ENCODE results near the gene PCGF3.
"Not testable (repeated sequence)": the region's sequence is repeated elsewhere in the genome, so short reads cannot be mapped to it uniquely, and the experiment has no call there.

PCGF3 gene

DNA sequence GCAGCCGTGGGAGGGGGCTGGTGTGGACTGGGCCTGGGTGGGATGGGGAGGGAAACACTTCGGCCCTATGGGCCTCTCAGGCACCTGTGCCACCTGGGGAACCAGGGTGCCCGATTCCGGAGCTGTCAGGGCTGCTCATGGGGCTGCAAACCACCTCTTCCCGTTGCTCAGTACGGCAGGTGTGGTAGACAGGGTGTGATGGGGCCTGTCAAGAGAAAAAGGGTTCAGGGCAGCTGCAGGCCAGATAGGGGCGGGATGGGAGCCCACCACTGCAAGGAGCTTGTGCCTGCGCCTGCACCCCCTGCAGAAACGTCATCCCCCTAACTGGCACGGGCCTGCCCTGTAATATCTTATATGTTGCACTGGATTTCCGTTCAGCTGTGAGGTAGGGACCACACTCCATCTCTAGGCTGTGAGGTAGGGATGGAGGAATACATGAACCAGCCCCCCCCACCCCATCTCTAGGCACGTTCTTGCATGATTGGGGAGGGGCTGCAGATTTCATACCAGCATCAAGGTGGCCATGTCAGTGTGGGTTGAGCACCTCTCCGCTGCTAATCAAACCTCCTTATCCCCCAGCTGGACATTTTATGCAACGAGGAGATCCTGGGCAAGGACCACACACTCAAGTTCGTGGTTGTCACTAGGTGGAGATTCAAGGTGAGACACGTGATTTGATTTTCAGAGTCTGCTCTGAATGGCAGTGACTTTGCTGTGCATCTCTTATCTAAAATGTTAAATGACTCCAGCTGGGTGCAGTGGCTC is 59.0 kb downstream of the PCGF3 start:
- ATAC-seq: no peak

GRCh38 chr4:766152-766515 is 60.5 kb downstream of the PCGF3 start:
- no peak for DNase-seq
- ATAC-seq: no peak

More for the DNA sequence above, 59.0 kb downstream of the PCGF3 start:
- DNase-seq: no peak

- no peak for ATAC-seq
Observed at GRCh38 chr4:766559-767283, 61.1 kb downstream of the PCGF3 start.

DNA sequence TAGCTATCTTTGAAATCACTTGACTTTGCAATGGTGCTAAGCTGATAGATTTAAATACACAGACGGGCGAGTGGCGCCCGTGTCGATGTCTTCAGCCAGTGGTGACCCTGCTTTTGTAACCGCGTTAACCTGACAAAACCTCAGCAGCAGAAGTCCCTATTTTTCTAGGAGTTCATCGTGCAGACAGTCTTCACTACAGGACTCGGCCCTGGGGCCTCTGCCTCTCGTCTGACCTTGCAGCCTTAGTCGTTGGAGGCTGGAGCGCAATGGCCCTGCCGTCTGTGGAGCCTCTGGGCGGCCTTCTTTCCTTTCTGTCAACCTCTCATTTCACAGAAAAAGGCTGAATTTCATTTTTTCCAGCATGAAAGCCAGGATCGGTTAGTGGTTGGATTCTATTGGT is 62.4 kb downstream of the PCGF3 start:
- DNase-seq (no peak), ATAC-seq (no peak)

More at GRCh38 chr4:766559-767283, 61.1 kb downstream of the PCGF3 start:
- no peak for DNase-seq

- no peak for DNase-seq
Observed at GRCh38 chr4:768995-769394, 63.4 kb downstream of the PCGF3 start.

DNA sequence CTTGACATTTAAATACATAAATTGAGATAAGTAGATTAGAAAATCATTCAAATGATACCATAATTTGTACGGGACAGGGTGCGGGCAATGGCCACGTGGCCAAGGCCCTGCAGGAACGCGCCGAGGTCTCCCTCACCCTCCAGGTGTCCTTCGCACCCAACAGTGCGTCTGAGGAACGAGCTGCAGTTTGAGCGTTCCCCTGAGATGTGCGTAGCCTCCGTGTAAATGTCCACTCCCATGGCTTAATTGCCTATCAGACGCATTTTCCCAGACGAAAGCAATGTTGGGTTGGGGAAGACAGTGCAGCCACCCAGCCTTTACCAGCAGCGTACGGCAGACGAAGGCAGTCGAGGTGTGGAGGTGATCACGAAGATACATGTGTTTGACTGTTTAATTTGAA is 63.9 kb downstream of the PCGF3 start:
- DNase-seq (no peak), ATAC-seq (no peak)

More at GRCh38 chr4:768995-769394, 63.4 kb downstream of the PCGF3 start:
- no peak for ATAC-seq

DNA sequence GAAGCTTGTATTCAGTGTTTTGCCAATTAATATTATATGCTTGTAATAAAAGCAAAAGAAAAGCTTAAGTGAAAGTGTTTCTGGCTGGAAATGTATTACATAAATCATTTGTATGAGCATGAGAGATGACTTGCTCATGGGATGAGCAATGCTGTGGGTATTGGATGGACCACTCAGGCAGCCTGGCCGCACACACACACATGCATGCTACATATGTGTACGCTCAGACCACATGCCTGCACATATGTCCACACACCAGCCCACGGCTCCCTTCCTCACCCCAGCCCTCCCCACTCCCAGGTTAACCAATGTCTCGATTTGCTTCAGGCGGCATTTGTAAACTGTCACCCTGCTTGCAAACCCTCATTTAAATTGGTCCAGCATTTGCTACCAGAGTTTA is 64.4 kb downstream of the PCGF3 start:
- no peak for ATAC-seq

DNA sequence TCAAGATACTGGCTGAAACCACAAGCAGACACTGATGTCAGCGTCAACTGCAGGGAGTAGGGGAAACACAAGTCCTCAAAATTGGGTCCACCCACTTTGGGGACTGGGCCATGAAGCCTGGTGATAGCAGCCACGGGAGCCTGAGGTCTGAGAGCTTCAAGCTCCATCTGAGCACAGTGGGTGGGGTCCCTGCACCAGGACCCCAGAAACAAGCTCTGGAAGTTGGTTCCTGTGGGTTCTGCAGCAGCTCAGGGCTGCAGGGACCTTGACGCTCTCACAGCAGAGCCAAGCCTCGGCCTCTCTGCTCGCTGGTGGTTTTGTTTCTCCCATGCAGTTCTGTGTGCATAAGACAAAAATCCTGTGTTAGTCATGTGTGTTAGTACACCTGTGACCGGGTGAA is 65.8 kb downstream of the PCGF3 start:
- ATAC-seq: no peak

More for the DNA sequence above, 64.4 kb downstream of the PCGF3 start:
- DNase-seq: no peak

GRCh38 chr4:772118-772517 is 66.5 kb downstream of the PCGF3 start:
- no peak for DNase-seq
- no peak for ATAC-seq

More for the DNA sequence above, 65.8 kb downstream of the PCGF3 start:
- DNase-seq: no peak

- no peak for DNase-seq
- ATAC-seq: no peak
Observed at GRCh38 chr4:772776-773175, 67.1 kb downstream of the PCGF3 start.

- ATAC-seq: no peak
Observed at GRCh38 chr4:773214-773613, 67.6 kb downstream of the PCGF3 start.

GRCh38 chr4:774419-775092 is 68.9 kb downstream of the PCGF3 start:
- peak; percentile 30 for ATAC-seq
- not testable (repeated sequence) for DNase-seq

More at GRCh38 chr4:773214-773613, 67.6 kb downstream of the PCGF3 start:
- no peak for DNase-seq

- not testable (repeated sequence) for ATAC-seq, DNase-seq
Observed at GRCh38 chr4:775485-775884, 69.9 kb downstream of the PCGF3 start.

- ATAC-seq (no peak), DNase-seq (no peak)
Observed at GRCh38 chr4:776743-777441, 71.3 kb downstream of the PCGF3 start.

DNA sequence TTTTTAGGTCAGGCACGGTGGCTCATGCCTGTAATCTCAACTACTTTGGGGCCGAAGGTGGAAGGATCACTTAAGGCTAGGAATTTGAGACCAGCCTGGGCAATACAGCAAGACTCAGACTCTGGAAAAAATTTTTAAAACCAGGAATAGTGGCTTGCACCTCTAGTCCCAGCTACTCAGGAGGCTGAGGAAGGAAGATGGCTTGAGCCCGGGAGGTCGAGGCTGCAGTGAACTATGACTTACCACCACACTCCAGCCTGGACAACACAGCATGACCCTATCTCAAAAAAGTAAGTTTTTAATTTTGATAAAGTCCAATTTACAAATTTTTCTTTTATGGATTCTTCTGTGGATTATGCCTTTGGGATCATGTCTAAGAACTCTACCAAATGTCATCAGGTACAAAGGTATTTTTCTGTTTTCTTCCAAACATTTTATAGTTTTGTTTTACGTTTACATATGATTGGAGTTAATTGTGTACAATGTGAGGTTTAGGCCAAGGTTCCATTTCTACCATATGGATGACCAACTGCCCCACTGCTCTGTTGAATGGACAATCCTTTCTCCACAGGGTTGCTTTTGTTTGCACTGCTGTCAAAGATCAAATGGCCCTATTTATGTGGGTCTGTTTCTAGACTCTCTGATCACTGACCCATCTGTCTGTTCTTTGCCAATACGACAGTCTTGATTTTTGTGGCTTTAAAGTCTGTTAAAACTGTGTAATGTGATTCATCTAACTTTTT is 72.1 kb downstream of the PCGF3 start:
- no peak for DNase-seq
- no peak for ATAC-seq

DNA sequence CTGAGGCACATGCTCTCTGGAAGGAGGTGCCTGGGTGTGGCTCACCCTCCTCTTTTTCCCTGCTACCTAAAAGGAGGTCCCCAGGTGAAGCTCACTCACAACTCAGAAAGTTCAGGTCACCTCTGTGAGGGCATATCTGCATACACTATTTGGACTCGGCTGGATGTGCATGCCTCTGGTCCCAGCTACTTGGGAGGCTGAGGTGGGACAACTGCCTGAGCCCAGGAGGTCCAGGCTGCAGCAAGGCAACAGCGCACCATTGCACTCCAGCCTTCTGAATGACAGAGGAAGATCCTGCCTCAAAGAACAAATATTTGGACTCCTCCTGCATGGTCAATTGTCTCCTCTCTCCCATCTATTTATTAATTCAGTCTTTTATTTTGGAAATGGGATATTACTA is 73.9 kb downstream of the PCGF3 start:
- ATAC-seq: no peak
- DNase-seq: no peak

DNA sequence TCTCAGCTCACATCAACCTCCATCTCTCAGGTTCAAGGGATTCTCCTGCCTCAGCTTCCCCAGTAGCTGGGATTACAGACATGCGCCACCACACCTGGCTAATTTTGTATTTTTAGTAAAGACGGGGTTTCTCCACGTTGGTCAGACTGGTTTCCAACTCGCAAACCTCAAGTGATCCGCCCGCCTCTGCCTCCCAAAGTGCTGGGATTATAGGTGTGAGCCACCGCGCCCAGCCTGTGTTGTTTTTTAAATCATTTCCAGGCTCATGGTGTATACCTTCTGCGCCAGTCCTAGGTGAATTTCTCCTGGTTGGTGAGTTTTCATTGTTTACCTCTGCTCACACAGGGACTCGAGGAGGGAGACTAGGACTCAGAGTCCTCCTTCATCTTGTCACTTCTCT is 74.6 kb downstream of the PCGF3 start:
- DNase-seq, ATAC-seq: not testable (repeated sequence)

DNA sequence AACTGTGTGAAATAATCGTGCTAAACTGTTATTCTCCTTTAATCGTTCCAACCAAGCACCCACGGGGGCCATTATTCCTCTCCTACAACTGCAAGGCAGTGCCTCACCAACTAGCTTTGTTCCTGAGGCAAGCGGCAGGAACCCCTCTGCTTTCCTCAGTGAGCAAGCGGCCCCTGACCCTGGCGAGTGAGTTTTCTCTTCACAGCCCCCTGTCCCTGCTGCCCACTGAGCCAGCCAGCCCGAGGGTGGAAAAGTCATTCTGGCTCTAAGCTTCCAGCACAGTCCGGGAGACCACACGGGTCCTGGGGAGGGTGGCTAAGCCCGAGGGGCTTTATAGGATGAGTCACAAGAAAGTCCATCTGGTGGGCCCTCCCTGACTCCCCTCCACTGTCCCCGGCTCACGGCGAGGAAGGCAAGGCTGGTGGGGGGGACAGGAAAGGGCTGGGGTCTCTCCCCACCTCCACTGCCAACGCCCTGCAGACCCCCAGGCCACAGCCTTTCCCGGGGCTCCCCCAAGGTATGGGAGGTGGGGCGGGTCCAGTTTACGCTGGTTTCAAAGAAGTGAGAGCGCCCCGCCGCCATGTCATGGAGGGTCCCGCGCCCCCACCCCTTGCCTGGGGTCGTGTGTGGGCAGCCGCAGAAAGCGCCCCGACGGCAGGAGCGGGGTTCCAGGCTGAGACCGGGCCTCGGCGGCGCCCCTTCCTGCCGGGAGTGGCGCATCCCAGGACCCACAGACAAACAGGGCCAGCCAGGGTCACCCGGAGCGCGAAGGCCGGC is 75.3 kb downstream of the PCGF3 start:
- ATAC-seq (no peak), DNase-seq (no peak)

GRCh38 chr4:781493-782216 is 76.0 kb downstream of the PCGF3 start:
- ATAC-seq (peak; percentile 98), DNase-seq (peak; percentile 98)

Measured in stimulated activated naive CD8-positive, alpha-beta T cell treated with anti-CD3 and anti-CD28 coated beads, Interleukin-15, Interleukin-2, amounts not matched to agents 100 U/mL and 50 U/mL, for 24 hours (primary cell).